ENCODE results near the gene PSTK. TPM values are rescaled to one million over a fixed set of nuclear protein-coding genes. Genes with fewer than 3 reads are reported as not detected.

Gene PSTK
- total and polyA plus RNA-seq, 10 of the 15 experiments (the other 5 are each of a cell fraction or from before 2014, with no cell fraction given): 1.8 to 7.1 (median 3.4) TPM

- TF ChIP-seq PRDM15 (CRISPR knock-in tag; IDR thresholded peaks at IDR 0.05): no peak
- no peak for TF ChIP-seq ZBED1 (IDR thresholded peaks at IDR 0.05; ENCODE audit: borderline replicate concordance)
- peak; percentile 78; the same call in 2 of the 3 replicates for TF ChIP-seq POU2F2 (IDR thresholded peaks at IDR 0.05; ENCODE audit: borderline replicate concordance, low read depth, low read length)
- TF ChIP-seq SREBF1 (IDR thresholded peaks at IDR 0.05; ENCODE audit: low read length): no peak
- peak; percentile 10; the same call in 1 of the 2 replicates for TF ChIP-seq PAX5 (IDR thresholded peaks at IDR 0.05; ENCODE audit: borderline replicate concordance, low read depth, low read length)
- TF ChIP-seq HSF1 (IDR thresholded peaks at IDR 0.05; ENCODE audit: low read depth, low read length): no peak
- no peak for TF ChIP-seq REST (IDR thresholded peaks at IDR 0.05; ENCODE audit: low read depth, low read length)
- TF ChIP-seq BCLAF1 (IDR thresholded peaks at IDR 0.05): no peak
- TF ChIP-seq NBN (IDR thresholded peaks at IDR 0.05): peak; percentile 87
- no peak for TF ChIP-seq CUX1 (IDR thresholded peaks at IDR 0.05; ENCODE audit: insufficient replicate concordance, low read depth, low read length)
- TF ChIP-seq RAD21 (IDR thresholded peaks at IDR 0.05; ENCODE audit: insufficient read depth, low read depth, low read length): no peak
Measured at GRCh38 chr10:123008355-123009104, 28.3 kb downstream of the PSTK start, which contains the start of the genes ACADSB and IKZF5 (continued).

Measured in GM12878 (cell line).